Central memory CD4-positive, alpha-beta T cell (primary cell): ENCODE measurements around the gene DPP10.
"Not testable (repeated sequence)": the region's sequence is repeated elsewhere in the genome, so short reads cannot be mapped to it uniquely, and the experiment has no call there.

Experiments
- DNase-seq: peaks from one replicate; pipeline ENCODE4 v3.0.0; 2022

Gene DPP10

DNA sequence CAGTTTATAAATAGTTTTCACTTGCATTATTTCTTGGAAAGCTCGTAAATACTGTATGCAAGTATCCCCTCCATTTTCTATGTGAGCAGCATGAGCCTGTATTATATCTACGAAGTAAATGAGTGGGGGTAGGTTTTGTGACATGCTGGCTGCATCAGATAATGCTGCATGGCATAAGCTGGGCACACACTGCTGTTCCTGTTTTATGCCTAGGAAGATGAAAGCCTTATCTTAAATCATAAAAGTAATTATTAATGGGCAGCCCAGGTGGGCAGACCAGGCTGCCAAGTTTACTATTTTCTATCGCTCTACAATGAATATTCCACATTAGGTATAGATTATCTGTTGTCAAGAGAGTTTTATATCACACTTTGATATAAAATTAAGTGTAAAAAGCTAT is 854.6 kb downstream of the DPP10 start:
- no peak for DNase-seq

DNA sequence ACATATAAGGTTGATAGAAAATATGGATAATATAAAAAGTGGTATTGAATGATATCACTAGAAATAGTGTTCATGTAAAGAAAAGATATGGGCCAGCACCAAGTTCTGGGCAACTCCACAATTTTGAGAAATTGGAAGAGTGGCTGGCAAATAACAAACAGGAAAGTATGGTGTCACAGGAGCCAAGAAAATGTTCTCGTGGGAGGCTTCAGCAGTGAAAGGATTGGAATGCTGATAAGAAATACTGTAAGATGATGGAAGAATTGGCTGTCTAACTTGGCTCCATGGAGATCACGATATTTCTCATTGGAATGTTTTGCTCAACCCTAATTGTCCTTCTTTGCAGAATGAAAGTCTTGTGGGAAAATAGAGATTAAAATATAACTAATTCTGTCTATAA is 856.8 kb downstream of the DPP10 start:
- DNase-seq = no peak

DNA sequence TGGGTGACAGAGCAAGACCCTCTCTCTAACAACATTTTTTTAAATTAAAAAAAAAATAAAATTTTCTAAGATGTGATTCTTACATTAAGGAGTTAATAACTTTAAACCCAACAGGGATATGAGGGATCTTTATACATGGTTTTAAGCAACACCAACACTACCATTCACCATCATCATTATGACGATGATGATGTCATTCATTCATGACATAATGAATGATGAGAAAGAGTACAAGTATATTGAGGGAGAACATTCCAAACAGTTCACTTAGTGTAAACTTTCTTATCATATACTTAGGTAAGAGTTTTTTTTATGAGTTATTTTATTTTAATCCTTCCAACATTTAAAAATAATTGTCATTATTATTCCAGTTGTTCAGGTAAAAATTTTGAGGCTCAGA is 863.3 kb downstream of the DPP10 start:
- DNase-seq = no peak

DNA sequence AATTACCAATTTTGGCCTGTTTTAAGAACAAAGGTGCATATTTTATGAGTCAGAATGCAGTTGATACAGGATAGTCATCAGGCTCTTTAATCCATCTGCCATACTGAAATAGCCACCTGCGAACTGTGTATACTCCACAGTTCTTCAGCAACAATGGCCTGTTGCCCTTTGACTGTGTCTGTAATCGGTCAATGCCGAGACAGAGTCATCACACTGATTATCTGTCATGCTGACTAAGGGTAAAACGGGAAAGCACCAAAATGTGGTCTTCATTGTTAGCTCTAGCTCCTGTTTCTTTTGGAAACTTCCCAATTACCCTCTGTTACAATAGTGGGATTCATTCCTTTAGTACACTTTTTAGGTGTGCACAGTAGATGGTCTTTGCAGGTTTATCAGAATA is 871.7 kb downstream of the DPP10 start:
- DNase-seq = no peak

DNA sequence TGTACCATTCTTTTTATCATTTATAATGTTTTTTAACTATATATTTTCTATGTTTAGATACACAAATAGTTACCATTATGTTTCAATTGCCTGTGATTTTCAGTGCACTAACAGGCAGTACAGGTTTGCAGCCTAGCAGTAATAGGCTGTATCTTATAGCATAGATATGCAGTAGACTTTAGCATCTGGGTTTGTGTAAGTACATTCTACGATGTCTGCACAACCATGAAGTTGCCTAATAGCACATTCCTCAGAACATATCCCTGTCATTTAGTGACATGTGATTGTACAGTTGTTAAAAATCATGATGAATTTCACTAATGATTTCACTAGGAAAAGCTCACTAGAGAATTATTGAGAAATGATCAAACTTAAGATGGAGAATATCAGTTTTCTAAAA is 884.6 kb downstream of the DPP10 start:
- DNase-seq = no peak

DNA sequence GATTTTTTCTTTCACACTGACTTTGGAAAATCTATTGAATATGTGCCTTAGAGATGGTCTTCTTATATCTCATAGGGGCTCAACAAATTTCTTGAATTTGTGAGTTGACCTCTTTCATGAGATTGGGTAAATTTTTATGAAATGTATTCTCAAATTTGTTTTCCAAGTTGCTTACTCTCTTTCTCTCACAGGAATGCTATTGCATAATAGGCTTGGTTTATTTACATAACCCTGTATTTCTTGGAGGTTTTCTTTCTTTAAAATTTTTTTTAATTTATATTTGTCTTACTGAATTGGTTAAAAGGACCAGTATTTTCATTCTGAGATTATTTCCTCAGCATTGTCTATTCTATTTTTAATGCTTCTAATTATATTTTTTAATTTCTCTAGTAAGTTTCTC is 917.1 kb downstream of the DPP10 start:
- no peak for DNase-seq

DNA sequence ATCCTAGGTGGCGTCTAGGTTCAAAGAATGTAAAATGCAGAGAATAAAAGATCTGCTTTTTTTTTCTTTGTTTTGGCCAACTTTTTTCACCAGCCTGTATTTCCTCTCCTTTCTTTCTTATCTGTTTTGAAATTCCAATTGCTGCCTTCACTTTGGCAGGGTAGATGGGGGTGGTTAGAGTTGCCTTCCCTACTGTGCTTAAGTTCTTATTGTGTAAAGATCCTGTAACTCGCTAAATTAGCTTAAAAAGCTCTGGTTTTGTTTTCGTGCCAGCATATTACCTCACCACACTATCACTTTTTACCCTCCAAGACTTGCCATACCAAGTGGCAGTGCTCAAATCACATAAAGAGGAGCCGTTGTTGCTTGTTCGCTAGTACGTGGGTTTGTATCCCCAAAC is 921.7 kb downstream of the DPP10 start:
- DNase-seq = no peak

DNA sequence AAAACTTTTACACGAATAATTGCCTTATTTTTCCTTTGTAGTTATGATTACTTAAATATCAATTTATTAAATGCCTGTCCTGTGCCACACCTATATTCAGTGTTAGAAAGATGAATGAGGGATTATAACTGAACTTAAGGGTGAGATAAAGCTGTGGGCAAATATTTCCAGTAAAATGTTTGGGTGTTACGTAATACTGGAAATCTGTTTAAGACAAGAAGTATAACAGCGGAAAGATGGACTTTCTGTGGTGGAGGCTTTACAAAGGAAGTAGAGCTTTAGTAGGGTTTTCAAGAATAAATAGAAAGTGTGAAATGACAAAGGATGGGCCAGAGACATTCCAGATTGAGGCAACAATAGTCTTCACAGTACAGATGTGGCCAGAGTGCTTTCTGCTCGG is 927.0 kb downstream of the DPP10 start:
- no peak for DNase-seq

DNA sequence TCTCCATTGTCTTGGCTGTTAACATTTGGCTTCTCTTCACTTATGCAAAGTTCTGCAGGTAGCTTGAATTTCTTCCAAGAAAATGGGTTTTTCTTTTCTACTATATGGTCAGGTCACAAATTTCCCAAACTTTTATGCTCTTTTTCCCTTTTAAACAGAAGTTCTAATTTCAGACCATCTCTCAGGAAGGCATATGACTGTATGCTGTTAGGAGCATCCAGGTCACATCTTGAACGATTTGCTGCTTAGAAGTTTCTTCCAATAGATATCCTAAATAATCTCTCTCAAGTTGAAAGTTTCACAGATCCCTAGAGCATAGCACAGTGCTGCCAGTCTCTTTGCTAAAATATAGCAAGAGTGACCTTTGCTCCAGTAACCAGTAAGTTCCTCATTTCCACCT is 932.5 kb downstream of the DPP10 start:
- DNase-seq = no peak

DNA sequence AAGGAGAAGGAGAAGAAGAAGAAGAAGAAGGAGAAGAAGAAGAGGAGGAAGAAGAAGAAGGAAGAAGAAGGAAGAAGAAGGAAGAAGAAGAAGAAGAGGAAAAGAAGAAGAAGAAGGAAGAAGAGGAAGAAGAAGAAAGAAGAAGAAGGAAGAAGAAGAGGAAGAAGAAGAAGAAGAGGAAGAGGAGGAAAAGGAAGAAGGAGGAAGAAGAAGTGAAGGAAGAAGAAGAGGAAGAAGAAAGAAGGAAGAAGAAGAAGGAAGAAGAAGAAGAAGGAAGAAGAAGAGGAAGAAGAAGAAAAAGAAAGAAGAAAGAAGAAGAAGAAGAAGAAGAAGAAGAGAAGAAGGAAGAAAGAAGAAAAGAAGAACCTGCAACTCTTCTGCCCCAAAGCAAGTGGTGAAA is 942.0 kb downstream of the DPP10 start:
- DNase-seq = no peak

DNA sequence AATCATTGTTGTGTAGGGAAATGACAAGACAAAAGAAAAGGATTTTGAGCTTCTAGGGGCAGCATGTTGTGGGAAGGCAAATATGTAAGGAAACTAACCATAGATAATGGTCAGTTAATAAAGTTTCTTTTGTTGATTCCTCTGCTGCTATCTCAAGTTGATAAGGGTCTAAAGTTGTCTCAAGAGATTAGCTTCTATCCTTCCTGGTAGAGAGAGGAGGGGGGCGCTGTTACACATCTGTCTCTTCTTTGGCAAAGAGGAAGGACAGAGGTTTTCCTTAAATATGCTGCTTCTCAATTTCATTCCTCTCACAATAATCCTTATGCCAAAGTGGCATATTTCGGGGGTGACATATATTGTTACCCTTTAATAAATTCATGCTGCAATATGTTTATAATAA is 944.0 kb downstream of the DPP10 start:
- no peak for DNase-seq

DNA sequence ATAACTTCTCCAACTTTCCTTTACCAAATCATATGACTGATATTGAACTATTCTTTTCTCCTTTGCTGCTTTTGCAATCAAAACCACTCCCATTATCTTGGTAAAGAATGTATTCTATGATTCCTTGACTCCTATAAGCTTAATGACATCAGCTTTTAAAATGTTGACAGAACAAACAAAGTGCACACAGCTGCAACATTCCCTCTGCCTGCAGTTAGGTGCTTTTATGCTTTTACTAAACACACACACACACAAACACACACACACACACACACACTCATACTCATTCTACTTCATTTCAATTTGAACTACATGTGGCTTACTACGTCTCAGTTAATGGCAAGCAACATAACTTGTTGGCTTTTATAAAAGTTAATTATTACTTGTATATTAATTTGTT is 946.6 kb downstream of the DPP10 start:
- no peak for DNase-seq

DNA sequence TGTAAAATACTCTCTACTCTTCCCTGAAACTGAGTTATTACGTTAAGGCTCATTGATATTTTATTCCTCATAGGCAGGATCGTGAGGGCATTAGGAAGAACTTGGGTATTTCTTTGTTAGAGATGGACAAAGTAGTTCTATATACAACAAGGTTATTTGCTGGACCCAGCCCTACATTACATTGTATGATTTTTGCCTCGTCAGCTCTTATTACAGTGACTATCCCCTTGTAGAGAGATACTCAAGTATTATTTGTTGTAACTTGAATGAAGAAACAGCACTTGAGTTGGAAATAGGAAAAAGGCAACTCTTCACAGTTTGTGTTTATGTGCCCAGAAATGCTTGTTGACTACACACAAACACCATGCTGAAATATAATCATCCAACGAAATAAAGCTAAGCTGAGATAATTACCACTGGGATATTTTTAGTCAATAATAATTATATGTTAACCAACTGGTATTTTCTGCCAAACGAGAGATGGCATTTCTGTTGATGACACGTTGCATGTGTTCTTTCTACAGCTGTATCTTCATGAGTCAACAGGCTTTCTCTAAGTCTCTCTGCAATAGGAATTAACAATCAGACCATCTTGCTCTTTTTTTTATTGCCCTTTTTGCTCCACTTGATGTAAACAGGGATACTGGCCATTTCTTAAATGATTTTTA is 947.6 kb downstream of the DPP10 start:
- DNase-seq = no peak

DNA sequence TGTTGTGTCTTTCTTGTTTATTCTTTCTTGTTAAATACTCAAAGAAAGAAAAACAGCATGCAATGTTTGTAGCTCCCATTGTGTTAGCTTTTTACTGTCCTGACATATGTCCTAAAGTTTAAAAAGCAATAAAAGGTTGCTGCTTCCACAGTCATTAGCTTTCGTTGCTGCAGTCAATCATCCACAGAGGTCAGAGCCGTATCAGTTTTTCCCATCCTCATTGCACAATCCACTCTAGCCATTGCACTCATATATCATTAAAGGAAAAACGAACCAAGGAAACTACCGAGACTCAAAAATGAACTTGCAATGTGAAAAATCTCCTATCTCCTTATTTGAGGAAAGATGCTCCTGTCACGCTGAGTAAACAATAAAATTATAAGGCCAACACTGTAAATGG is 954.1 kb downstream of the DPP10 start:
- no peak for DNase-seq

DNA sequence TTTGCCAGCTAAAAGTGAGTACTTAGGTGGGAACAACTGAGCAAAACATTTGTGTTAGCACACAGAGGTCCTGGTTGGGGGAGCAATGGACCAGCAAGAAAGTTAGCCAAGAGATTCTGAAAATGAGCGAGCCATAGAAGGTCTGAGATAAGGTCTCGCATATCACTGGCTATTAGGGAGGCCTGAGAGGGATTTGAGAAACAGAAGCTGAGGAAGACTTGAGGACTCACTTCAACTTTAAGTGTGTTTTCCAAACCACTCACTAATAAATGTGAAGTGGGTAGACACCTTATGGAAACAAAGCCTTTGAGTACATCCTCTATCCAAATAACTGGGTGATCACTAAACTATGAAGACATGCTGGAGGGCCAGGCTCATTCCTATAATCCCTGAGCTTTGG is 958.5 kb downstream of the DPP10 start:
- DNase-seq = no peak

DNA sequence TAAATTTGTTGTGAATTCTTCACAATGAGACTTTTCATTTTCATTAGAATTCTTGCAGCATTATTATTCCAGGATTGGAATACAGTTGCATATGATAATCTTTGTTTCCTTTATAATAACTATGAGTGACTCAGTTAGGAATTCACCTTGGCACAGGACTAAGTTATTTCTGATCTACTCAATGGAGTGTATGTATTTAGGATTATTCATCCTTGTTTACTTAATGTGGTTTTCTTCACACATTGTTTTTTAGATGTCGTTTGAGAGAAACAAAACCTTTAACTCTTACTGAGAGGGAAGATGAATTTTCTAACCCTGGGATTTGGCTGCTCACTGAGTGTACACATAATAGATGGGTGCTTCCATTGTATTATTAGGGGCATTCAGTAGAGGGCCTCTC is 970.1 kb downstream of the DPP10 start:
- no peak for DNase-seq

DNA sequence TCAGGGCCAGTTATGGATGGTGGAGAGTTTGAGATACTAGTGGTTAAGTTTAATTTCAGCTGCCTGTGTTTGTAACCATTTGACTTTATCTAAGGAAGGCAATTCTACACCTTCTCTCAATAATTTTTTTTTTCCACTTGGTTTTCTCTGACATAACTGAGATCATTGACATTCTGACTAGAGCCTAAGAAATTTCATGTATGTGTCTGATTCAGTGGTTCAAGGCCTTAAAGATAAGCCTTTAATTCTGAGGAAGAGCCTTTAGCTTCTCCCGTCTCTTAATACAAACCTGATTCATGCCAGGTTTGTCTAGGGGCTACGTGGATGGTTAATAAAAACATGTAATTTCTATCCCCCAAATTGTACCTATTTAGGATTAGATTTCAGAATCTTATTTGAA is 971.4 kb downstream of the DPP10 start:
- no peak for DNase-seq

DNA sequence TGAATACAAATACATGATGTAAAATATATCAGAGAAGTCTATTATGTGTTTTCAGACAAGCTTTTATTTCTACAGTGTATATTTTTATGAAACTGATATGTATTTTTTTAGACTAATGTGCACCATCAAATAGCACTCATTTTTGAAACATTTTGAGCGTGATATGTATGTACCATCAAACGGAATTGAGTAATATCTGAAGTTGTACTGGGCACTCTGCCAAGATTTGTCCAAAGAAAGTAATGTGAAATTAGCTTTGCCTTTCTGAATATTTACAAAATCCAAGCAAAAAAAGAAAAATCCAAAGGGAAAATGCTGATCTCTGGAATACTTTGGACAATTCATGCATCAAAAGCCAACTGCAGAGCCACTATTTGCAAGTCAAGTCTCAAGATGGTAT is 972.0 kb downstream of the DPP10 start:
- DNase-seq = no peak

DNA sequence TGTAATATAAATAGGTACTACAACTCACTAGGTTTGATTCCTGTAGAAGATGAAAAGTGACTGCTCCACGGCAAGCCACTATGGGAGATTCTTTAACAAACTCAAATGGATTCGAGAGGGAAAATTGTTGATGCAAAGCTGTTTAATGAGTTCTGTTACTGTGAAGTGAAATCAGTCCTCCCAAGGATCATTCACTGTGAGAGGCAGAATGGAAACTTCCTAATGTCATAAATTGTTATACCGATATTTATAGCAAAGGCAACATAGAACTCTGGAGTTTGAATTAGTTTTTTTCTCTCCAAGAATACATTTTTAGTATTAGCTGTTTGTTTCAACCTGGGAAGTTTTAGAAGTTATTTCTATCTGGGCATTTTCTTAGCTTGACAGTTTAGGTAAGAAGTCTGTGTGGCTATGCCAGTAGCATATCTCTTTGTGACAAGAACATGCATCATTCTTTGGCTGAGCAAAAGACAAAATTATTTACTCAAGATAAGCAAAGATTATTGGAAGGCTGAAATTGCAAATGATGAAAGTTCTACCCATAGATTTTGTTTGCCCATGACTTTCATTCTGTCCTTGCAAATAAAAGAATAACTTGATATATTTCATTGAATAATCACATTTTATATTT is 979.7 kb downstream of the DPP10 start:
- no peak for DNase-seq

DNA sequence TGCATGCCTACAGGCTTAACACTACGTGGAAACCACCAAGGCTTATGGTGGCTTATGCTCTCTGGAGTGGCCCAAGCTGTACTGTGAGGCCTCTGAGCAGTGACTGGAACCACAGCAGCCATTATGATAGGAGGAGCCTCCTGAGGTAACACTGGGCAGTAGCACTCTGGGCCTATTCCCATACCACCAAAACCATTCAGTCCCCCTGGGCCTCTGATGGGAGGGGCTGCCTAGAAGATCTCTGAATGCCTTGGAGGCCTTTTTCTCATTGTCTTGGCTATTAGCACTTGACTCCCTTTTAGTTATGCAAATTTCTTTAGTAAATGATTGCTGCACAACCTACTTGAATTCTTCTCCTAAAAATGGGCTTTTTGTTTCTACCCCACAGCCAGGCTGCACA is 985.0 kb downstream of the DPP10 start:
- no peak for DNase-seq

DNA sequence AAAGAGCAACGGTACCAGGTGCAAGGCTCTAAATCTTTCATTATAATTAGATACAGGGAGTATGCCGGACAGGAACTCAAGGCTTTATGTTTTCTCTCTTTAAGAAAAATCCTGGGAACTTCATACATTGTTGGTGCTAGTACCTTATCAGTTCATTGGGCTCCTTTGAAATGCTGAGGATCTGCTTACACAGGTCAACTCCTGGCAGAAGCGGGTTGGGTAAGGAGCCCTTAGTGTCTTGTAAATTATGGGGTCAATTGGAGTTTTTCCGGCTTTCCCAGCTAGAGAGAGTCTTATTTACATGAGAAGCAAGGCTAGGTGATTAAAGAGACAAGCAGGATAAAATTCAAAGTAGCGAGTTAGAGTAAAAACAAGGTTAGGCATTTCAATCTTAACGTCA is 998.3 kb downstream of the DPP10 start:
- not testable (repeated sequence) for DNase-seq

DNA sequence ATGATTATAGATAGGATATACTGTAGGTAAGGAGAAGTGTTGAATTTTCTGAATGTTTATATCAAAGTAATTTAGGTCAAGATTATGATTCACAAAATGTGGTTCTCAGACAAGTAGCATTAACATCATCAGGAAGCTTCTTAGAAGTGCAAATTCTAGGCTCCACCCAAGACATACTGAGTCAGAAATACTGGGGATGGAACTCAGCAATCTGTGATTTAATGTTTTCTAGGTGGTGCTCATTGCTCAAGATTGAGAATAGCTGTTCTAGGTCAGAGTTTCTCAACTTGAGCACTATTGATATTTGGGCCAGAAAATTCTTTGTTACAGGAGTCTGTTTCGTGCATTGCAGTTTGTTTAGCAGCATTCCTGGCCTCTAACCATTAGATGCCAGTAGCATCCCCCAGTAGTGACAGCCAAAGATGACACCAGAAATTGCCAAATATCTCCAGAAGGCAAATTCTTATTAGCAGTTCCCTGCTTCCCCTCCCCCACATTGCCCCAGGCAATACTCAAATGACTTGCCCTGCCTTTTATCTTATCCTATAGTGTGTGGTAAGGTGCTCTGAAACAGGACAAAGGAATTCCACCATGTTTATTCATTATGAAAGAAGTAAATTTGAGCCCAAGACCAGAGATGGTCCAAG is 1001.2 kb downstream of the DPP10 start:
- DNase-seq = no peak

DNA sequence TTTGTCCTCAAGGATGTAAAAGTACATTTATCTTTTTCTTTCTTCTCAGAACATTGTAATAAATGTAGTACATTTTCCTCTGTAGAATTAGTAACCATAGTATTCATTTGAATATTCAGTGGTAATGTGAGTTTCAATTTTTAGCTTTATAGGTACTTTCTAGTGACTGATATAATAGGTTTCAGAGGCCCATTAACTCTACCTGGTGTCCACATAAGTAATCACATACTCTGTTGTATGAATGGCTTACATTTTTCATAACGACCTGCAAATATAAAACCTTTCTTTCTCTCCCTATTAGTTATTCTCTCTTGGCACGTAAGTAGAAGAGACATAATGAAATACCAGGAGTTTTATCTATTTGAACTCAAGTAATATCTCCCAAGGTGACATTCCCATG is 1017.6 kb downstream of the DPP10 start:
- no peak for DNase-seq

DNA sequence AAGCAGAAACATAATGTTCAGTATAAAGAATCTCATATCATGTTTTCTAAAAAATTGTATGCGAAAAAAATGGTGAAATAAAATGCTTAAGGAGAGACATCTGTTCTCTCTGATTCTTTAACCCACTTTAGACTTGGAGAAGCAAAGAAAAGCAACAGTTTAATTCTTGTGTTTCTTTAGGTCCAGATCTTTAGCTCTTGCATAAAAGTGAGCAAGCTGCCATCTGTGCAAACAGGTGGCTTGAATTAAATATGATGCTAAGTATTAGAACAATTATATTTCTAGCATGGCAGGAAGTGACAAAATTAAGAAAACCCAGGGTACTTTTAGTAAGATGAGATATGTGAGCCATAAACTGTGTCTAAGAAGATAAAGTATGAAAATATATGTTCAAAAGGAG is 1038.3 kb downstream of the DPP10 start:
- no peak for DNase-seq

DNA sequence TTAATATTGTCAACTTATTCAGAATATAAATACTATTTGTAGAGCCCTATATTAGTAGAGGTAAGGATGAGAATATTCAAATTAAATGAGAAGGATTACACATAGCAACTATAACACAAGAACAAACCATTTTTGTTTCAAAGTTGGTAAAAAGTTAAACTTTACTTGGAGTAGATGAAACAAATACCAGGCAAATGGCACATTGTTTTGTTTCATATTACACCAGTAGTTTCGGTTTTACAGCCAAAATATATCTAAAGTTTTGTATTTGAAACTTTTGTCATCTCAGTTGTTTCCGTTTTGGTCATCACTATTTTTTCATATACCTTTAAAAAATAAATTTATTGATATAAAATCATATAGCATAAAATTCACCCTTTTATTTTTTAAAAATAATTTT is 1039.4 kb downstream of the DPP10 start:
- DNase-seq = no peak
